ENCODE results near the gene BRWD1.

- no peak for TF ChIP-seq EZH2 (IDR thresholded peaks at IDR 0.05; ENCODE audit: low read length)
- TF ChIP-seq, protein P1, sequence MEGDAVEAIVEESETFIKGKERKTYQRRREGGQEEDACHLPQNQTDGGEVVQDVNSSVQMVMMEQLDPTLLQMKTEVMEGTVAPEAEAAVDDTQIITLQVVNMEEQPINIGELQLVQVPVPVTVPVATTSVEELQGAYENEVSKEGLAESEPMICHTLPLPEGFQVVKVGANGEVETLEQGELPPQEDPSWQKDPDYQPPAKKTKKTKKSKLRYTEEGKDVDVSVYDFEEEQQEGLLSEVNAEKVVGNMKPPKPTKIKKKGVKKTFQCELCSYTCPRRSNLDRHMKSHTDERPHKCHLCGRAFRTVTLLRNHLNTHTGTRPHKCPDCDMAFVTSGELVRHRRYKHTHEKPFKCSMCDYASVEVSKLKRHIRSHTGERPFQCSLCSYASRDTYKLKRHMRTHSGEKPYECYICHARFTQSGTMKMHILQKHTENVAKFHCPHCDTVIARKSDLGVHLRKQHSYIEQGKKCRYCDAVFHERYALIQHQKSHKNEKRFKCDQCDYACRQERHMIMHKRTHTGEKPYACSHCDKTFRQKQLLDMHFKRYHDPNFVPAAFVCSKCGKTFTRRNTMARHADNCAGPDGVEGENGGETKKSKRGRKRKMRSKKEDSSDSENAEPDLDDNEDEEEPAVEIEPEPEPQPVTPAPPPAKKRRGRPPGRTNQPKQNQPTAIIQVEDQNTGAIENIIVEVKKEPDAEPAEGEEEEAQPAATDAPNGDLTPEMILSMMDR (optimal IDR thresholded peaks at IDR 0.05 in 1 of 3, IDR thresholded peaks at IDR 0.05 in 1 of 3, conservative IDR thresholded peaks at IDR 0.05 in 1 of 3; ENCODE audit: extremely low read depth in 1 of 3, insufficient read depth in 2 of 3, low read length in 3 of 3) = no peak
Observed at GRCh38 chr21:39217356-39218081, 95.9 kb downstream of the BRWD1 start.

All from keratinocyte (primary cell).